Body of pancreas (tissue), 4 donors: ENCODE measurements around the gene WDR77. TPM values are rescaled to one million over a fixed set of nuclear protein-coding genes. Genes with fewer than 3 reads are reported as not detected.

ENCODE experiments used
- ATAC-seq: fragments of 150-250 bp; one replicate; pipeline ENCODE4 v1.9.1; 2016
- DNase-seq, 4 donors: peaks; one replicate each; pipeline ENCODE4 v3.0.0-alpha.2; 2019
- H3K27ac ChIP-seq, 4 donors: fragments of 200-600 bp; sonication (generic); 1 replicate in 3 of 4; 2 replicates in 1 of 4; pipeline versions ENCODE4 v1.5.1 to v1.6.1; 2016 to 2019; ENCODE audit warnings: mild to moderate bottlenecking in 1 of 4, mixed read lengths in 1 of 4, moderate library complexity in 1 of 4
- H3K27me3 ChIP-seq, 2 donors: fragments of 200-600 bp; sonication (generic); one replicate each; pipeline ENCODE4 v1.6.0; 2016; ENCODE audit warnings: mild to moderate bottlenecking in 1 of 2
- H3K36me3 ChIP-seq, 2 donors: fragments of 200-600 bp; sonication (generic); replicated peaks in 1 of 2; 2 replicates each; pipeline ENCODE4 v1.5.1; 2016; ENCODE audit warnings: low read depth in 2 of 2; ENCODE audit not compliant: insufficient read depth in 1 of 2
- H3K4me1 ChIP-seq: fragments of 200-600 bp; sonication (generic); one replicate; pipeline ENCODE4 v1.6.0; 2016
- H3K4me3 ChIP-seq, 2 donors: fragments of 200-600 bp; sonication (generic); 1 replicate in 1 of 2; 2 replicates in 1 of 2; pipeline ENCODE4 v1.5.1; 2016 to 2019
- H3K9me3 ChIP-seq, 3 donors: fragments of 200-600 bp; sonication (generic); 1 replicate in 2 of 3; 2 replicates in 1 of 3; pipeline ENCODE4 v1.5.1; 2016
- CTCF ChIP-seq, 7 experiments: fragments of 450-650 bp in 4 of 7; fragments of 200-600 bp in 3 of 7; sonication (generic) in 3 of 7; IDR thresholded peaks; one replicate each; pipeline ENCODE4 v1.5.1; 2016 to 2019; ENCODE audit warnings: antibody characterized with exemption in 7 of 7
- POLR2A ChIP-seq, 3 donors: fragments of 450-650 bp; IDR thresholded peaks; one replicate each; pipeline ENCODE4 v1.6.1; 2016; ENCODE audit warnings: antibody characterized with exemption in 3 of 3, mild to moderate bottlenecking in 2 of 3
- WGBS, 2 donors: methylation state at CpG; one replicate each; pipeline ENCODE4 v1.1.5; 2017; 5-methylcytosine and 5-hydroxymethylcytosine counted together
- intact Hi-C: fragments of 100-400 bp; cut with DNase I; formaldehyde crosslinking; loops from one replicate; pipeline ENCODE4 v1.15.1; 2023
- total RNA-seq, 2 donors: library from RNA; depleted of rRNA; stranded (reverse); fragments of >200 nt; gene quantifications; one replicate each; pipeline ENCODE4 v1.1.0, GENCODE V29; 2016

The WDR77 gene
- total RNA-seq, 2 donors from 2014 or later = 14.8 to 18.2 TPM

- Histone ChIP-seq H3K36me3 (peaks cover 0 to 29% of the 10 kb centered on the region in 2 donors), H3K9me3 (no peaks in the 10 kb centered on the region), H3K4me1 (peaks cover 12% of the 10 kb centered on the region), H3K27ac (no peak overlapping the region), H3K4me3 (no peak overlapping the region), H3K27me3 (no peaks in the 10 kb centered on the region)
- DNase-seq = no peak
- intact Hi-C loops = no loop called here
- ATAC-seq = no peak
- 81 to 85% methylated on average over 4 of the region's 4 CpGs for WGBS, 2 donors
- no peak for TF ChIP-seq CTCF (IDR thresholded peaks at IDR 0.05)
- no peak for TF ChIP-seq POLR2A (IDR thresholded peaks at IDR 0.05)
Observed at GRCh38 chr1:111442457-111442856, 6.6 kb downstream of the WDR77 start.

- no peaks in the 10 kb centered on the region for H3K27me3 ChIP-seq
- DNase-seq (peak in 2 of 4 donors; percentile 7 to 42), ATAC-seq (no peak)
- H3K9me3 ChIP-seq = no peaks in the 10 kb centered on the region
- no peak overlapping the region for H3K4me3 ChIP-seq
- WGBS, 2 donors = 75 to 83% methylated on average over 9 of the region's 9 CpGs
- H3K36me3 ChIP-seq = peaks cover 0 to 29% of the 10 kb centered on the region in 2 donors
- peaks cover 5% of the 10 kb centered on the region for H3K4me1 ChIP-seq
- TF ChIP-seq CTCF (IDR thresholded peaks at IDR 0.05) = peak in 5 of 7 experiments; percentile 7 to 20 (median 14)
- no peak for TF ChIP-seq POLR2A (IDR thresholded peaks at IDR 0.05)
- H3K27ac ChIP-seq = no peak overlapping the region
- intact Hi-C loops = no loop called here
Observed at GRCh38 chr1:111441573-111442192, 7.4 kb downstream of the WDR77 start.

- WGBS, 2 donors = 84 to 87% methylated on average over 3 of the region's 3 CpGs
Observed at GRCh38 chr1:111439461-111440351, 9.3 kb downstream of the WDR77 start.

GRCh38 chr1:111436726-111437125 is 12.3 kb downstream of the WDR77 start:
- 57 to 65% methylated on average over 3 of the region's 3 CpGs for WGBS, 2 donors
- Histone ChIP-seq H3K4me3 (no peak overlapping the region), H3K36me3 (peaks cover 0 to 17% of the 10 kb centered on the region in 2 donors), H3K4me1 (no peaks in the 10 kb centered on the region), H3K27me3 (no peaks in the 10 kb centered on the region), H3K9me3 (no peaks in the 10 kb centered on the region), H3K27ac (no peak overlapping the region)
- TF ChIP-seq CTCF (IDR thresholded peaks at IDR 0.05) = no peak
- TF ChIP-seq POLR2A (IDR thresholded peaks at IDR 0.05) = no peak
- DNase-seq (no peak), ATAC-seq (no peak)
- intact Hi-C loops = no loop called here

More at GRCh38 chr1:111439461-111440351, 9.3 kb downstream of the WDR77 start:
- no peak overlapping the region for H3K4me3 ChIP-seq
- H3K9me3 ChIP-seq = no peaks in the 10 kb centered on the region
- no peaks in the 10 kb centered on the region for H3K27me3 ChIP-seq
- no peak overlapping the region for H3K27ac ChIP-seq
- DNase-seq (no peak), ATAC-seq (no peak)
- intact Hi-C loops = no loop called here
- TF ChIP-seq CTCF (IDR thresholded peaks at IDR 0.05) (no peak), POLR2A (IDR thresholded peaks at IDR 0.05) (no peak)
- no peaks in the 10 kb centered on the region for H3K4me1 ChIP-seq
- H3K36me3 ChIP-seq = peaks cover 0 to 29% of the 10 kb centered on the region in 2 donors
